HEK293 (cell line): ENCODE results near the gene NPTXR.

Experiments
- CTCF ChIA-PET: fragments of 350-600 bp; formaldehyde crosslinking; extraction: SDS; loops from one replicate; lab custom pipeline; 2021; ENCODE audit warnings: antibody characterized with exemption; lab: Yijun Ruan, JAX
- POLR2A ChIA-PET: fragments of 300-600 bp; formaldehyde crosslinking; extraction: SDS; loops from one replicate; lab custom pipeline; 2020; ENCODE audit warnings: antibody characterized with exemption, inconsistent platforms; lab: Yijun Ruan, JAX
- H3K27ac ChIP-seq: fragments of 200-500 bp; sonication (Bioruptor generic); 2 replicates; pipeline ENCODE4 v1.5.1; 2014; ENCODE audit warnings: low read depth, low read length, control low read depth, inconsistent platforms; ENCODE audit errors: extremely low read depth
- H3K36me3 ChIP-seq, 2 experiments: fragments of 200-500 bp in 1 of 2; sonication (Bioruptor generic) in 1 of 2; 1 replicate in 1 of 2; 2 replicates in 1 of 2; pipeline ENCODE4 v1.5.1; 2014 to 2017; ENCODE audit warnings: inconsistent platforms in 2 of 2, low read length in 2 of 2; ENCODE audit not compliant: control insufficient read depth in 2 of 2, insufficient read depth in 1 of 2
- H3K4me1 ChIP-seq: fragments of 200-500 bp; sonication (Bioruptor generic); 2 replicates; pipeline ENCODE4 v1.5.1; 2014; ENCODE audit warnings: mild to moderate bottlenecking, low read length, inconsistent platforms; ENCODE audit not compliant: control insufficient read depth, insufficient read depth
- H3K4me3 ChIP-seq: 2 replicates; pipeline ENCODE4 v1.5.1; 2011; ENCODE audit warnings: low read depth, mild to moderate bottlenecking, control low read depth, low read length, moderate library complexity
- H3K9me3 ChIP-seq: fragments of 200-500 bp; sonication (Bioruptor generic); 2 replicates; pipeline ENCODE4 v1.5.1; 2014; ENCODE audit warnings: low read depth, low read length, inconsistent platforms; ENCODE audit not compliant: control insufficient read depth, insufficient read depth
- BCL11B ChIP-seq: fragments of 450-650 bp; formaldehyde crosslinking; IDR thresholded peaks from 2 replicates; pipeline ENCODE4 v1.5.1; 2016; ENCODE audit warnings: low read depth, missing biosample characterization, missing genetic modification characterization
- GLIS1 ChIP-seq: fragments of 450-650 bp; formaldehyde crosslinking; IDR thresholded peaks from 2 replicates; pipeline ENCODE4 v1.5.1; 2016; ENCODE audit warnings: missing biosample characterization, missing genetic modification characterization
- HOXA7 ChIP-seq: sonication (generic); formaldehyde crosslinking; IDR thresholded peaks from 2 replicates; pipeline ENCODE4 v1.8.1; 2022; ENCODE audit warnings: missing genetic modification reagents, borderline replicate concordance
- KLF16 ChIP-seq: fragments of 450-650 bp; formaldehyde crosslinking; IDR thresholded peaks from 2 replicates; pipeline ENCODE4 v1.5.1; 2017; ENCODE audit warnings: missing biosample characterization, missing genetic modification characterization
- KLF9 ChIP-seq: fragments of 450-650 bp; formaldehyde crosslinking; IDR thresholded peaks from 2 replicates; pipeline ENCODE4 v1.5.1; 2016; ENCODE audit warnings: missing biosample characterization, missing genetic modification characterization, low read depth
- PBX3 ChIP-seq: sonication (generic); formaldehyde crosslinking; IDR thresholded peaks from 2 replicates; pipeline ENCODE4 v1.8.1; 2022; ENCODE audit warnings: mild to moderate bottlenecking, moderate library complexity, missing genetic modification reagents
- PRDM1 ChIP-seq: fragments of 450-650 bp; formaldehyde crosslinking; IDR thresholded peaks from 2 replicates; pipeline ENCODE4; 2016; ENCODE audit warnings: missing biosample characterization, missing genetic modification characterization
- SCRT2 ChIP-seq: fragments of 450-650 bp; formaldehyde crosslinking; IDR thresholded peaks from 2 replicates; pipeline ENCODE4 v1.5.1; 2016; ENCODE audit warnings: missing biosample characterization, missing genetic modification characterization
- SP2 ChIP-seq: fragments of 450-650 bp; formaldehyde crosslinking; IDR thresholded peaks from 2 replicates; pipeline ENCODE4 v1.5.1; 2016; ENCODE audit warnings: missing biosample characterization, missing genetic modification characterization
- YY2 ChIP-seq: fragments of 450-650 bp; formaldehyde crosslinking; IDR thresholded peaks from 2 replicates; pipeline ENCODE4 v1.5.1; 2016; ENCODE audit warnings: missing biosample characterization, missing genetic modification characterization
- ZBTB20 ChIP-seq: fragments of 450-650 bp; formaldehyde crosslinking; IDR thresholded peaks from 2 replicates; pipeline ENCODE4 v1.5.1; 2016; ENCODE audit warnings: missing biosample characterization, missing genetic modification characterization
- ZBTB26 ChIP-seq: fragments of 450-650 bp; formaldehyde crosslinking; optimal IDR thresholded peaks from 2 replicates; pipeline ENCODE3; 2016; ENCODE audit warnings: missing biosample characterization, mild to moderate bottlenecking, missing genetic modification characterization
- ZIC2 ChIP-seq: fragments of 450-650 bp; formaldehyde crosslinking; IDR thresholded peaks from 2 replicates; pipeline ENCODE4 v1.5.1; 2016; ENCODE audit warnings: missing biosample characterization, missing genetic modification characterization
- ZNF112 ChIP-seq: fragments of 450-650 bp; formaldehyde crosslinking; IDR thresholded peaks from 2 replicates; pipeline ENCODE4 v1.5.0; 2017; ENCODE audit warnings: missing biosample characterization, missing genetic modification characterization
- ZNF140 ChIP-seq: fragments of 450-650 bp; formaldehyde crosslinking; IDR thresholded peaks from 2 replicates; pipeline ENCODE4 v1.5.1; 2016; ENCODE audit warnings: missing biosample characterization, missing genetic modification characterization
- ZNF19 ChIP-seq: fragments of 450-650 bp; formaldehyde crosslinking; IDR thresholded peaks from 2 replicates; pipeline ENCODE4; 2016; ENCODE audit warnings: missing biosample characterization, missing genetic modification characterization, low read depth
- ZNF311 ChIP-seq: fragments of 450-650 bp; formaldehyde crosslinking; IDR thresholded peaks from 2 replicates; pipeline ENCODE4 v1.5.1; 2017; ENCODE audit warnings: missing biosample characterization, missing genetic modification characterization, borderline replicate concordance
- ZNF404 ChIP-seq: fragments of 450-650 bp; formaldehyde crosslinking; IDR thresholded peaks from 2 replicates; pipeline ENCODE4 v1.5.1; 2017; ENCODE audit warnings: missing biosample characterization, missing genetic modification characterization
- ZNF510 ChIP-seq: fragments of 450-650 bp; formaldehyde crosslinking; IDR thresholded peaks from 2 replicates; pipeline ENCODE4 v1.5.1; 2018; ENCODE audit warnings: mild to moderate bottlenecking, missing genetic modification characterization, missing biosample characterization; ENCODE audit not compliant: insufficient replicate concordance
- ZNF529 ChIP-seq: fragments of 450-650 bp; formaldehyde crosslinking; IDR thresholded peaks from 2 replicates; pipeline ENCODE4 v1.5.1; 2017; ENCODE audit warnings: missing genetic modification characterization, missing biosample characterization; ENCODE audit not compliant: insufficient replicate concordance
- ZNF623 ChIP-seq: fragments of 450-650 bp; formaldehyde crosslinking; IDR thresholded peaks from 2 replicates; pipeline ENCODE4 v1.5.1; 2016; ENCODE audit warnings: missing biosample characterization, missing genetic modification characterization
- ZNF704 ChIP-seq: fragments of 450-650 bp; formaldehyde crosslinking; IDR thresholded peaks from 2 replicates; pipeline ENCODE4 v1.5.1; 2016; ENCODE audit warnings: missing biosample characterization, missing genetic modification characterization
- ZNF792 ChIP-seq: fragments of 450-650 bp; formaldehyde crosslinking; IDR thresholded peaks from 2 replicates; pipeline ENCODE4 v1.5.1; 2016; ENCODE audit warnings: missing biosample characterization, missing genetic modification characterization
- ZSCAN30 ChIP-seq: fragments of 450-650 bp; IDR thresholded peaks from 2 replicates; pipeline ENCODE4 v1.5.1; 2018; ENCODE audit warnings: missing biosample characterization, mild to moderate bottlenecking, missing genetic modification characterization, moderate library complexity
- ZXDB ChIP-seq: fragments of 450-650 bp; formaldehyde crosslinking; IDR thresholded peaks from 2 replicates; pipeline ENCODE4 v1.5.1; 2016; ENCODE audit warnings: missing biosample characterization, missing genetic modification characterization

NPTXR gene

GRCh38 chr22:38886333-38886732, 42.5 kb upstream of the NPTXR start:
- POLR2A ChIA-PET = no interaction called here

GRCh38 chr22:38882972-38883622, 39.3 kb upstream of the NPTXR start:
- Histone ChIP-seq H3K36me3 (no peaks in the 10 kb centered on the region), H3K27ac (no peak overlapping the region), H3K9me3 (no peaks in the 10 kb centered on the region), H3K4me1 (no peaks in the 10 kb centered on the region), H3K4me3 (no peak overlapping the region)
- POLR2A ChIA-PET = no interaction called here
- TF ChIP-seq ZNF510 (tag by site-specific recombination) (no peak), ZNF140 (tag by site-specific recombination) (no peak), PRDM1 (peak; percentile 72), BCL11B (tag by site-specific recombination) (no peak), ZNF19 (no peak)
- CTCF ChIA-PET = no interaction called here

More at GRCh38 chr22:38886333-38886732, 42.5 kb upstream of the NPTXR start:
- H3K4me3 ChIP-seq = no peak overlapping the region
- TF ChIP-seq YY2 (tag by site-specific recombination) = no peak
- no peak for TF ChIP-seq ZNF704 (tag by site-specific recombination)
- TF ChIP-seq ZSCAN30 (tag by site-specific recombination) = no peak
- TF ChIP-seq ZNF112 (tag by site-specific recombination) = no peak
- TF ChIP-seq HOXA7 = no peak
- TF ChIP-seq, all 188 proteins: peak for 0
- H3K9me3 ChIP-seq = no peaks in the 10 kb centered on the region
- no peaks in the 10 kb centered on the region for H3K4me1 ChIP-seq
- H3K36me3 ChIP-seq = no peaks in the 10 kb centered on the region
- CTCF ChIA-PET = interaction anchor here (0.6 to 1.3 kb wide), 4 partner anchors 12 to 587 kb away, joined by 3 to 6 read pairs (median 3); no protein-coding TSS in a partner anchor
- H3K27ac ChIP-seq = no peak overlapping the region

- POLR2A ChIA-PET = interaction anchor here (0.6 kb wide), 1 partner anchor 1819 kb away, joined by 4 read pairs; no protein-coding TSS in a partner anchor
- CTCF ChIA-PET = interaction anchor here (0.6 to 1.0 kb wide), 2 partner anchors 12 to 677 kb away, joined by 3 read pairs; no protein-coding TSS in a partner anchor
- 0 out of 2 replicates have a peak, but pooled peaks have one; percentile 13 for TF ChIP-seq ZIC2
- no peak for TF ChIP-seq KLF16
- TF ChIP-seq GLIS1 = peak; percentile 50; the same call in 1 of the 2 replicates
- peak; percentile 41; the same call in 1 of the 2 replicates for TF ChIP-seq ZBTB20 (tag by site-specific recombination)
- H3K9me3 ChIP-seq = no peaks in the 10 kb centered on the region
- no peak overlapping the region for H3K4me3 ChIP-seq
- H3K27ac ChIP-seq = no peak overlapping the region
- H3K36me3 ChIP-seq = no peaks in the 10 kb centered on the region
- H3K4me1 ChIP-seq = no peaks in the 10 kb centered on the region
These were observed 38.4 kb upstream of the NPTXR start for GRCh38 chr22:38881997-38882879.

- Histone ChIP-seq H3K27ac (no peak overlapping the region), H3K4me1 (no peaks in the 10 kb centered on the region), H3K9me3 (no peaks in the 10 kb centered on the region), H3K4me3 (no peak overlapping the region), H3K36me3 (no peaks in the 10 kb centered on the region)
- CTCF ChIA-PET = interaction anchor here (0.6 to 1.3 kb wide), 3 partner anchors 11 to 1275 kb away, joined by 3 read pairs; no protein-coding TSS in a partner anchor
- POLR2A ChIA-PET = no interaction called here
- TF ChIP-seq SP2 (tag by site-specific recombination) (no peak), SCRT2 (no peak), ZNF404 (tag by site-specific recombination) (no peak), ZNF311 (tag by site-specific recombination) (no peak), ZBTB20 (tag by site-specific recombination) (no peak), ZBTB26 (tag by site-specific recombination) (no peak), ZNF529 (tag by site-specific recombination) (no peak), KLF9 (tag by site-specific recombination) (no peak), ZSCAN30 (tag by site-specific recombination) (no peak), ZXDB (no peak), PBX3 (CRISPR knock-in tag) (no peak), ZNF623 (tag by site-specific recombination) (no peak), ZNF792 (tag by site-specific recombination) (no peak)
These were observed 37.6 kb upstream of the NPTXR start for GRCh38 chr22:38881464-38881871.
